Stomach (tissue), 9 donors: ENCODE results near the gene ECD. TPM values are rescaled to one million over a fixed set of nuclear protein-coding genes. Genes with fewer than 3 reads are reported as not detected.
"Not testable (repeated sequence)": the region's sequence is repeated elsewhere in the genome, so short reads cannot be mapped to it uniquely, and the experiment has no call there.

ENCODE experiments used
- DNase-seq, 2 donors: peaks; one replicate each; pipeline versions ENCODE4 v3.0.0 to v3.0.0-alpha.2; 2013 to 2019
- H3K27ac ChIP-seq, 5 donors: fragments of 200-600 bp in 4 of 5; sonication (generic) in 4 of 5; one replicate each; pipeline ENCODE4 v1.5.1; 2013 to 2019; ENCODE audit warnings: mild to moderate bottlenecking in 1 of 5, moderate library complexity in 1 of 5
- H3K27me3 ChIP-seq, 3 donors: fragments of 200-600 bp; sonication (generic); one replicate each; pipeline ENCODE4 v1.5.1; 2017 to 2019; ENCODE audit warnings: mixed run types in 1 of 3
- H3K36me3 ChIP-seq, 4 donors: fragments of 200-600 bp; sonication (generic); 1 replicate in 3 of 4; 2 replicates in 1 of 4; pipeline ENCODE4 v1.5.1; 2016 to 2019
- H3K4me1 ChIP-seq, 4 donors: fragments of 200-600 bp; sonication (generic); one replicate each; pipeline ENCODE4 v1.5.1; 2016 to 2019
- H3K4me3 ChIP-seq, 4 donors: fragments of 200-600 bp; sonication (generic) in 3 of 4; one replicate each; pipeline ENCODE4 v1.5.1; 2016 to 2019; ENCODE audit warnings: mild to moderate bottlenecking in 1 of 4
- H3K9me3 ChIP-seq, 4 donors: fragments of 200-600 bp; sonication (generic); one replicate each; pipeline ENCODE4 v1.5.1; 2016 to 2019
- EP300 ChIP-seq: sonication (generic); formaldehyde crosslinking; IDR thresholded peaks from one replicate; pipeline ENCODE4 v1.6.1; 2017; ENCODE audit warnings: antibody characterized with exemption
- POLR2A ChIP-seq, 4 donors: fragments of 450-650 bp; IDR thresholded peaks; one replicate each; pipeline ENCODE4 v1.6.1; 2016; ENCODE audit warnings: antibody characterized with exemption in 4 of 4, control low read depth in 2 of 4, mild to moderate bottlenecking in 1 of 4, moderate library complexity in 1 of 4
- POLR2AphosphoS5 ChIP-seq, 3 donors: sonication (generic); formaldehyde crosslinking; IDR thresholded peaks; one replicate each; pipeline ENCODE4 v1.6.1; 2016; ENCODE audit warnings: antibody characterized with exemption in 3 of 3
- WGBS, 5 donors: extraction: QIAGEN DNeasy Blood & Tissue Kit in 3 of 5; methylation state at CpG; one replicate each; pipeline versions ENCODE4 v1.1.5 to v1.1.7; 2013 to 2018; 5-methylcytosine and 5-hydroxymethylcytosine counted together
- intact Hi-C: fragments of 100-400 bp; cut with DNase I; formaldehyde crosslinking; loops from one replicate; pipeline ENCODE4 v1.15.1; 2023; ENCODE audit warnings: low total_unique reads
- polyA plus RNA-seq, 3 donors: library from polyadenylated mRNA; stranded (reverse); fragments of 200-250 nt; gene quantifications; one replicate each; pipeline ENCODE4 v1.2.3, GENCODE V29; 2013
- total RNA-seq, 5 donors: library from RNA; depleted of rRNA; stranded (reverse); fragments of >200 nt; gene quantifications; one replicate each; pipeline versions ENCODE4 v1.1.0 to v1.2.3, GENCODE V29; 2014 to 2016
- TF ChIP-seq, protein P1 (sequence below), 7 experiments: fragments of 450-650 bp in 4 of 7; fragments of 200-600 bp in 3 of 7; sonication (generic) in 3 of 7; IDR thresholded peaks; one replicate each; pipeline ENCODE4 v1.5.1; 2016 to 2019; ENCODE audit warnings: antibody characterized with exemption in 7 of 7, control low read depth in 2 of 7, mild to moderate bottlenecking in 1 of 7
- donor health status: healthy with polysubstance abuse.
- donor health status: Bipolar disorder and iron deficiency.
- donor health status: healthy.

Gene ECD
- total and polyA plus RNA-seq, 8 donors, result 4.1 to 72.8 (median 11.1) TPM

DNA sequence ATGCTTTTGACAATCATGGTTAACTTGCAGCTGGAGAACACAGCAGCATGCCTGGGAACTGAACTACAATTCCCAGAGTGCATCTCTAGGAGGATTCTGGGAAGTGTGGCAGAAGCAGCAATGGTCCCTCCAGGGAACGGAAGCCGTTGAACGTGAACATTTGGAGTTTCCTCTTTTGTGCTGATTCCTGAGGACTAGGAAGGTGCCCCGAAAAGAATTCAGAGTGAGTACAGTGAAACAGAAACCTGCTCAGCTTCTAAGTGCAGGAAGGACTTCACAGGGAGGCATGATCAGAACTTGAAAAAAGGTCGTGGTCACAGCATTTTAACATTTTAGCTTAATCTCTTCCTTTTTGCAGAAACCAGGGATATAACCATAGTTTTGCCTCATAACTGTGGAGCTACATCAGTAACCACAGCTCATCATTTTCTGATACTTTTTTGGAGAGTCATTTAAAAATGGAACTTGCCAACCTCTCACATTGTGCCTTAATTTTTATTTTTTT is 57.4 kb downstream of the ECD start, which contains the start of gene NUDT13:
TSS of gene NUDT13 (plus strand) at position 111 of the 505 bp plus-strand sequence. CDS start 3,911 bp downstream, outside the sequence.
- intact Hi-C loops, result no loop called here
- DNase-seq, result peak; percentile 70 to 95
- Histone ChIP-seq H3K27ac (peak within 1 kb of the TSS; percentile 83 to 94 (median 85)), H3K27me3 (no peaks in the 10 kb centered on the region), H3K4me1 (peaks cover 0 to 11% (median 0%) of the 10 kb centered on the region in 4 donors), H3K4me3 (peak within 1 kb of the TSS; percentile 42 to 52 (median 47)), H3K9me3 (peaks cover 0 to 4% (median 0%) of the 10 kb centered on the region in 4 donors), H3K36me3 (peaks cover 0 to 10% (median 4%) of the 10 kb centered on the region in 4 donors)
- 0 to 7% (median 2%) methylated on average over 5 of the region's 5 CpGs for WGBS, 5 donors
- TF ChIP-seq POLR2AphosphoS5 (IDR thresholded peaks at IDR 0.05) (peak; percentile 90 to 92 (median 92)), EP300 (no peak), POLR2A (IDR thresholded peaks at IDR 0.05) (peak in 1 of 4 donors; percentile 37)
- TF ChIP-seq, protein P1, sequence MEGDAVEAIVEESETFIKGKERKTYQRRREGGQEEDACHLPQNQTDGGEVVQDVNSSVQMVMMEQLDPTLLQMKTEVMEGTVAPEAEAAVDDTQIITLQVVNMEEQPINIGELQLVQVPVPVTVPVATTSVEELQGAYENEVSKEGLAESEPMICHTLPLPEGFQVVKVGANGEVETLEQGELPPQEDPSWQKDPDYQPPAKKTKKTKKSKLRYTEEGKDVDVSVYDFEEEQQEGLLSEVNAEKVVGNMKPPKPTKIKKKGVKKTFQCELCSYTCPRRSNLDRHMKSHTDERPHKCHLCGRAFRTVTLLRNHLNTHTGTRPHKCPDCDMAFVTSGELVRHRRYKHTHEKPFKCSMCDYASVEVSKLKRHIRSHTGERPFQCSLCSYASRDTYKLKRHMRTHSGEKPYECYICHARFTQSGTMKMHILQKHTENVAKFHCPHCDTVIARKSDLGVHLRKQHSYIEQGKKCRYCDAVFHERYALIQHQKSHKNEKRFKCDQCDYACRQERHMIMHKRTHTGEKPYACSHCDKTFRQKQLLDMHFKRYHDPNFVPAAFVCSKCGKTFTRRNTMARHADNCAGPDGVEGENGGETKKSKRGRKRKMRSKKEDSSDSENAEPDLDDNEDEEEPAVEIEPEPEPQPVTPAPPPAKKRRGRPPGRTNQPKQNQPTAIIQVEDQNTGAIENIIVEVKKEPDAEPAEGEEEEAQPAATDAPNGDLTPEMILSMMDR (IDR thresholded peaks at IDR 0.05), result no peak

DNA sequence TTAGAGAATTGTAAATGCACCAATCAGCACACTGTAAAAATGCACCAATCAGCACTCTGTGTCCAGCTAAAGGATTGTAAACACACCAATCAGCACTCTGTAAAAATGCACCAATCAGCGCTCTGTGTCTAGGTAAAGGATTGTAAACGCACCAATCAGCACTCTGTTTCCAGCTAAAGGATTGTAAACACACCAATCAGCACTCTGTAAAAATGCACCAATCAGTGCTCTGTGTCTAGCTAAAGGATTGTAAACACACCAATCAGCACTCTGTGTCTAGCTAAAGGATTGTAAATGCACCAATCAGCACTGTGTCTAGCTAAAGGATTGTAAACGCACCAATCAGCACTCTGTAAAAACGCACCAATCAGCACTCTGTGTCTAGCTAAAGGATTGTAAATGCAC is 58.6 kb downstream of the ECD start:
- H3K27ac ChIP-seq, H3K36me3 ChIP-seq, H3K27me3 ChIP-seq, H3K4me3 ChIP-seq, H3K9me3 ChIP-seq, intact Hi-C loops, DNase-seq: not testable (repeated sequence)
- H3K4me1 ChIP-seq, result peaks cover 0 to 11% (median 0%) of the 10 kb centered on the region in 4 donors
- WGBS, 5 donors, result 85 to 98% (median 94%) methylated on average over 4 of the region's 4 CpGs

DNA sequence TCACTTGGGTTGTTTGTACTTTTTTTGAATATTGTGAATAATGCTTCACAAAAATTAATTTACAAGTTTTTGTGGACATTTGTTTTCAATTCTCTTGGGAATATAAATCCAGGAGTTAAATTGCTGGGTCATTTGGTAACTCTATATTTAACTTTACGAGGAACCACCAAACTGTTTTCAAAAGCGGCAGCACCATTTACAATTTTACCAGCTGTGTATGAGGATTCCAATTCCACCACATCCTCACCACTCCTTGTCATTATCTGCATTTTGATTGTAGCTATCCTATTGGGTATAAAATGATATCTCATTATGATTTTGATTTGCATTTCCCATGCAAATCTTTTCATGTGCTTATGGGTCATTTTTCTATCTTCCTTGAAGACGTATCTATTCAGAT is 61.5 kb downstream of the ECD start:
- intact Hi-C loops, result no loop called here
- TF ChIP-seq POLR2A (IDR thresholded peaks at IDR 0.05), result no peak
- H3K4me3 ChIP-seq, result no peak overlapping the region
- WGBS, 5 donors, result 91 to 98% (median 96%) methylated on average over 3 of the region's 3 CpGs
- peaks cover 0 to 5% (median 0%) of the 10 kb centered on the region in 4 donors for H3K4me1 ChIP-seq
- H3K36me3 ChIP-seq, result peaks cover 0 to 8% (median 2%) of the 10 kb centered on the region in 4 donors
- H3K27me3 ChIP-seq, result no peaks in the 10 kb centered on the region
- H3K9me3 ChIP-seq, result peaks cover 0 to 4% (median 0%) of the 10 kb centered on the region in 4 donors
- DNase-seq, result no peak
- H3K27ac ChIP-seq, result no peak overlapping the region

DNA sequence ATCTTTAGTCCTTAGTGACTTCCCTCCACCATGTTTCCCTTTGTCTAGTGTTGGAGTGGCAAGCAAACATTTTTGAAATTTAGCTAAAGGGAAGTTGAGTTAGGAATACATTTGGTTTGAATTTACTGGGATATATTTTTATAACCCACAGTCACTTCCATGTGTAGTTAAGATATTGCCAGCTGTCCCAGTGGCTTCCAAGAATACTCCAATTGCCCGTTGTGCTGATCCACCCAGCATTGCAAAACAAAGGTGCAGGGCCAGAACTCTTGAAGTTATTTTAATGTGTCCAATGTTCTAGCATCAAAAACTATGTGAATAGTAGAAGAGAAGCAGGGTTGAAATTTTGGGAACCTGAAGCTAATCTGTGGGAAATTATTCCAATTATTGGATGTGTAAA is 68.7 kb downstream of the ECD start:
- TF ChIP-seq POLR2A (IDR thresholded peaks at IDR 0.05), result no peak
- TF ChIP-seq, protein P1 (IDR thresholded peaks at IDR 0.05), result no peak
- TF ChIP-seq EP300, result no peak
- no peak for TF ChIP-seq POLR2AphosphoS5 (IDR thresholded peaks at IDR 0.05)
- Histone ChIP-seq H3K27ac (no peak overlapping the region), H3K4me3 (no peak overlapping the region), H3K4me1 (peaks cover 4 to 22% (median 16%) of the 10 kb centered on the region in 4 donors), H3K9me3 (no peaks in the 10 kb centered on the region), H3K36me3 (peaks cover 0 to 12% (median 8%) of the 10 kb centered on the region in 4 donors), H3K27me3 (no peaks in the 10 kb centered on the region)
- WGBS, 5 donors, result 83 to 96% (median 88%) methylated on average over 1 of the region's 1 CpG
- DNase-seq, result no peak
- intact Hi-C loops, result no loop called here

DNA sequence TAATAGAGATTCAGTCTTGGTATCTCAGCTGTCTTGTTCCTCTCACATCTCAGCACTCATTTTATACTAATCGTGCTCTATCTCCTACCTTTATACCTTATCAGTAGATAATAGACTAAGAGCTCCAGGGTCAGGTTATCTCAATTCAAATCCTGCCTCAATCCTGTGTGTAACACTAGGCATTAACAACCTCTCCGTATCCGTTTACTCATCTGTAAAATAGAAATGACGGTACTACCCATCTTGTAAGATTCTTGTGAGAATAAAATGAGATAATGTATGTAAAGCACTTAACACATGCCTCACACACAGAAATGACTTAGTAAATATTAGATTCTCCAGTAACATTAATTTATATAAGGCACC is 70.5 kb downstream of the ECD start:
- no peak for DNase-seq
- Histone ChIP-seq H3K9me3 (no peaks in the 10 kb centered on the region), H3K4me1 (peaks cover 7 to 29% (median 20%) of the 10 kb centered on the region in 4 donors), H3K27ac (peak overlapping the region; percentile 94 to 98 (median 97)), H3K4me3 (peak overlapping the region; percentile 66 to 91 (median 84)), H3K27me3 (no peaks in the 10 kb centered on the region), H3K36me3 (peaks cover 0 to 12% (median 7%) of the 10 kb centered on the region in 4 donors)
- no peak for TF ChIP-seq EP300
- TF ChIP-seq POLR2AphosphoS5 (IDR thresholded peaks at IDR 0.05), result no peak
- TF ChIP-seq POLR2A (IDR thresholded peaks at IDR 0.05), result no peak
- TF ChIP-seq, protein P1 (IDR thresholded peaks at IDR 0.05), result no peak
- intact Hi-C loops, result no loop called here
- 14 to 36% (median 25%) methylated on average over 4 of the region's 4 CpGs for WGBS, 5 donors
